ENCODE results near the gene TNRC18. TPM values are rescaled to one million over a fixed set of nuclear protein-coding genes. Genes with fewer than 3 reads are reported as not detected.
A peak's percentile ranks its signal among the peaks of the same experiment; 100 is the strongest.

Gene TNRC18
- total and polyA plus RNA-seq, 9 of the 15 experiments (the other 6 are each of a cell fraction or from before 2014, with no cell fraction given): 0.03 to 43.2 (median 18.0) TPM

DNA sequence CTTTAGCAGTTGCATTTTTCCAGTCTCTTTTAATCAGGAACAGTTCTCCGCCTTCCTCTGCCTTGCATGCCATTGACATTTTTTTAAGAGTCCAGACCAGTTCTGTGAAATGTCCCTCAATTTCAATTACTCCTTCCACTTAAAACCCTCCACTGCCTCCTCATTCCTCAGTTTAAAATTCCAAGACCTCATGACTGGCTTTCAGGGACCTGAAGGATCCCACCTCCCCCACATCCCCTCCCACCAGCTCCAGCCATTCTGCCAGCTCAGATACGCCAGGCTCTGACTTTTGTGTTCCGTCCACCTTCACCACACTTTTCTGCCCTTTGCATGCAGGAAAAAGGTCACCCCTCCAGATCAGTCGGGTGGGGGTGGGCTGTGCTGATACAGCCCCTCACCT is 8.7 kb downstream of the TNRC18 start:
- ATAC-seq: no peak

More for the DNA sequence above, 8.7 kb downstream of the TNRC18 start:
- Histone ChIP-seq H3K27me3 (ENCODE audit: control insufficient read depth in 2 of 2, insufficient read depth in 2 of 2, low read length in 2 of 2) (no peaks in the 10 kb centered on the region), H3K4me3 (no peak overlapping the region), H3K4me1 (replicated peaks in 1 of 2; ENCODE audit: control insufficient read depth in 2 of 2, insufficient read depth in 2 of 2, low read length in 2 of 2) (peaks cover 19 to 24% of the 10 kb centered on the region in 2 experiments), H3K4me2 (ENCODE audit: insufficient read depth, low read length) (no peak overlapping the region), H3K79me2 (ENCODE audit: control insufficient read depth, insufficient read depth, low read length) (peaks cover 38% of the 10 kb centered on the region), H3K27ac (ENCODE audit: extremely low read depth, low read depth, low read length) (no peak overlapping the region), H2AFZ (ENCODE audit: low read depth, low read length) (no peak overlapping the region), H4K20me1 (replicated peaks; ENCODE audit: control insufficient read depth, insufficient read depth, low read length) (no peaks in the 10 kb centered on the region), H3K9ac (ENCODE audit: insufficient read depth in 1 of 2, low read depth in 2 of 2, low read length in 2 of 2) (no peak overlapping the region; a peak in 1 of 4 replicates), H3K36me3 (ENCODE audit: control insufficient read depth, insufficient read depth, low read length) (peaks cover 14% of the 10 kb centered on the region; the same call in 1 of the 3 replicates), H3K9me3 (replicated peaks; ENCODE audit: control insufficient read depth, insufficient read depth, low read depth, low read length) (no peaks in the 10 kb centered on the region), H3K9me1 (ENCODE audit: control insufficient read depth, insufficient read depth, low read length) (no peaks in the 10 kb centered on the region)
- WGBS (ENCODE audit: insufficient coverage, low coverage, missing lambda C conversion rate): 87% methylated on average over 4 of the region's 4 CpGs
- peak; percentile 28 for TF ChIP-seq E2F8 (IDR thresholded peaks at IDR 0.05; ENCODE audit: low read depth, partially characterized antibody)
- TF ChIP-seq HLTF (IDR thresholded peaks at IDR 0.05): no peak
- DNase-seq (ENCODE audit: extremely low read depth in 1 of 4, low spot score in 3 of 4): no peak
- FAIRE-seq: no peak
- POLR2A ChIA-PET: no interaction called here
- no TSS peak for BruUV-seq (replicated peaks)
- intact Hi-C loops (cut with micrococcal nuclease) (no loop called here), in situ Hi-C loops (cut with MboI) (no loop called here)
- CTCF ChIA-PET (ENCODE audit: low intra/inter-chr PET ratio): no interaction called here
